ENCODE data around the gene CCDC91.
A peak's percentile ranks its signal among the peaks of the same experiment; 100 is the strongest.

Gene CCDC91

GRCh38 chr12:28235985-28236384, 45.7 kb downstream of the CCDC91 start:
- no peak overlapping the region for H3K4me3 ChIP-seq (ENCODE audit: low read depth, low read length)
- TF ChIP-seq CTCF (IDR thresholded peaks at IDR 0.05; ENCODE audit: control insufficient read depth, extremely low read depth, insufficient read depth): no peak
- DNase-seq (ENCODE audit: low read depth): no peak

- H3K4me3 ChIP-seq (ENCODE audit: low read depth, low read length): no peak overlapping the region
- DNase-seq (ENCODE audit: low read depth): no peak
- TF ChIP-seq CTCF (IDR thresholded peaks at IDR 0.05; ENCODE audit: control insufficient read depth, extremely low read depth, insufficient read depth): no peak
Observed at GRCh38 chr12:28237423-28237822, 47.2 kb downstream of the CCDC91 start.

GRCh38 chr12:28239918-28240317, 49.7 kb downstream of the CCDC91 start:
- H3K4me3 ChIP-seq (ENCODE audit: low read depth, low read length): no peak overlapping the region
- TF ChIP-seq CTCF (IDR thresholded peaks at IDR 0.05; ENCODE audit: control insufficient read depth, extremely low read depth, insufficient read depth): no peak
- no peak for DNase-seq (ENCODE audit: low read depth)

GRCh38 chr12:28240853-28241252, 50.6 kb downstream of the CCDC91 start:
- no peak for DNase-seq (ENCODE audit: low read depth)
- no peak overlapping the region for H3K4me3 ChIP-seq (ENCODE audit: low read depth, low read length)
- TF ChIP-seq CTCF (IDR thresholded peaks at IDR 0.05; ENCODE audit: control insufficient read depth, extremely low read depth, insufficient read depth): no peak

GRCh38 chr12:28242129-28242495, 51.9 kb downstream of the CCDC91 start:
- DNase-seq (ENCODE audit: low read depth): peak; percentile 68
- no peak overlapping the region for H3K4me3 ChIP-seq (ENCODE audit: low read depth, low read length)

GRCh38 chr12:28242496-28243309, 52.4 kb downstream of the CCDC91 start:
- TF ChIP-seq CTCF (IDR thresholded peaks at IDR 0.05; ENCODE audit: control insufficient read depth, extremely low read depth, insufficient read depth): no peak
- no peak for DNase-seq (ENCODE audit: low read depth)
- no peak overlapping the region for H3K4me3 ChIP-seq (ENCODE audit: low read depth, low read length)

More at GRCh38 chr12:28242129-28242495, 51.9 kb downstream of the CCDC91 start:
- TF ChIP-seq CTCF (IDR thresholded peaks at IDR 0.05; ENCODE audit: control insufficient read depth, extremely low read depth, insufficient read depth): no peak

GRCh38 chr12:28243310-28243633, 53.0 kb downstream of the CCDC91 start:
- H3K4me3 ChIP-seq (ENCODE audit: low read depth, low read length): no peak overlapping the region
- no peak for DNase-seq (ENCODE audit: low read depth)
- TF ChIP-seq CTCF (IDR thresholded peaks at IDR 0.05; ENCODE audit: control insufficient read depth, extremely low read depth, insufficient read depth): no peak
